HEK293 (cell line): ENCODE results near the gene IGIP.
A peak's percentile ranks its signal among the peaks of the same experiment; 100 is the strongest.

Experiments
- CTCF ChIA-PET: fragments of 350-600 bp; formaldehyde crosslinking; extraction: SDS; loops from one replicate; lab custom pipeline; 2021; ENCODE audit warnings: antibody characterized with exemption; lab: Yijun Ruan, JAX
- POLR2A ChIA-PET: fragments of 300-600 bp; formaldehyde crosslinking; extraction: SDS; loops from one replicate; lab custom pipeline; 2020; ENCODE audit warnings: antibody characterized with exemption, inconsistent platforms; lab: Yijun Ruan, JAX
- H3K27ac ChIP-seq: fragments of 200-500 bp; sonication (Bioruptor generic); 2 replicates; pipeline ENCODE4 v1.5.1; 2014; ENCODE audit warnings: low read depth, low read length, control low read depth, inconsistent platforms; ENCODE audit errors: extremely low read depth
- H3K36me3 ChIP-seq, 2 experiments: fragments of 200-500 bp in 1 of 2; sonication (Bioruptor generic) in 1 of 2; 1 replicate in 1 of 2; 2 replicates in 1 of 2; pipeline ENCODE4 v1.5.1; 2014 to 2017; ENCODE audit warnings: inconsistent platforms in 2 of 2, low read length in 2 of 2; ENCODE audit not compliant: control insufficient read depth in 2 of 2, insufficient read depth in 1 of 2
- H3K4me1 ChIP-seq: fragments of 200-500 bp; sonication (Bioruptor generic); 2 replicates; pipeline ENCODE4 v1.5.1; 2014; ENCODE audit warnings: mild to moderate bottlenecking, low read length, inconsistent platforms; ENCODE audit not compliant: control insufficient read depth, insufficient read depth
- H3K4me3 ChIP-seq: 2 replicates; pipeline ENCODE4 v1.5.1; 2011; ENCODE audit warnings: low read depth, mild to moderate bottlenecking, control low read depth, low read length, moderate library complexity
- H3K9me3 ChIP-seq: fragments of 200-500 bp; sonication (Bioruptor generic); 2 replicates; pipeline ENCODE4 v1.5.1; 2014; ENCODE audit warnings: low read depth, low read length, inconsistent platforms; ENCODE audit not compliant: control insufficient read depth, insufficient read depth
- SCRT2 ChIP-seq: fragments of 450-650 bp; formaldehyde crosslinking; IDR thresholded peaks from 2 replicates; pipeline ENCODE4 v1.5.1; 2016; ENCODE audit warnings: missing biosample characterization, missing genetic modification characterization
- ZFP3 ChIP-seq: fragments of 450-650 bp; formaldehyde crosslinking; IDR thresholded peaks from 2 replicates; pipeline ENCODE4 v1.5.1; 2016; ENCODE audit warnings: low read depth, missing biosample characterization, missing genetic modification characterization
- ZNF114 ChIP-seq: fragments of 450-650 bp; formaldehyde crosslinking; IDR thresholded peaks from 2 replicates; pipeline ENCODE4 v1.5.0; 2017; ENCODE audit warnings: missing biosample characterization, missing genetic modification characterization
- ZNF157 ChIP-seq: fragments of 450-650 bp; formaldehyde crosslinking; IDR thresholded peaks from 2 replicates; pipeline ENCODE4 v1.5.1; 2016; ENCODE audit warnings: missing biosample characterization, missing genetic modification characterization
- ZNF24 ChIP-seq: fragments of 450-650 bp; formaldehyde crosslinking; IDR thresholded peaks from 2 replicates; pipeline ENCODE4 v1.5.1; 2016; ENCODE audit warnings: missing biosample characterization, missing genetic modification characterization
- ZNF335 ChIP-seq: fragments of 450-650 bp; formaldehyde crosslinking; conservative IDR thresholded peaks from 2 replicates; pipeline ENCODE4 v1.5.1; 2016; ENCODE audit warnings: missing biosample characterization, missing genetic modification characterization
- ZNF416 ChIP-seq: fragments of 450-650 bp; formaldehyde crosslinking; IDR thresholded peaks from 2 replicates; pipeline ENCODE4 v1.5.1; 2016; ENCODE audit warnings: missing biosample characterization, missing genetic modification characterization
- ZNF558 ChIP-seq: fragments of 450-650 bp; formaldehyde crosslinking; IDR thresholded peaks from 2 replicates; pipeline ENCODE4 v1.5.1; 2016; ENCODE audit warnings: missing biosample characterization, missing genetic modification characterization
- ZNF610 ChIP-seq: fragments of 450-650 bp; formaldehyde crosslinking; IDR thresholded peaks from 2 replicates; pipeline ENCODE4 v1.5.1; 2016; ENCODE audit warnings: missing biosample characterization, missing genetic modification characterization, borderline replicate concordance
- ZNF670 ChIP-seq: fragments of 450-650 bp; formaldehyde crosslinking; IDR thresholded peaks from 2 replicates; pipeline ENCODE4 v1.5.1; 2016; ENCODE audit warnings: missing biosample characterization, missing genetic modification characterization, low read depth
- TF ChIP-seq, protein P1 (sequence below): fragments of 450-650 bp; formaldehyde crosslinking; IDR thresholded peaks from 2 replicates; pipeline ENCODE4 v1.5.1; 2016; ENCODE audit warnings: missing biosample characterization, missing genetic modification characterization
- TF ChIP-seq, protein P2 (sequence below): fragments of 450-650 bp; formaldehyde crosslinking; IDR thresholded peaks from 2 replicates; pipeline ENCODE4 v1.5.1; 2016; ENCODE audit warnings: missing biosample characterization, missing genetic modification characterization, borderline replicate concordance
- TF ChIP-seq, protein P3 (sequence below): fragments of 450-650 bp; formaldehyde crosslinking; IDR thresholded peaks from 2 replicates; pipeline ENCODE4 v1.5.1; 2016; ENCODE audit warnings: missing biosample characterization, missing genetic modification characterization
- TF ChIP-seq, protein P4 (sequence below): fragments of 450-650 bp; formaldehyde crosslinking; IDR thresholded peaks from 2 replicates; pipeline ENCODE4 v1.5.1; 2016; ENCODE audit warnings: missing biosample characterization, missing genetic modification characterization

Gene IGIP

DNA sequence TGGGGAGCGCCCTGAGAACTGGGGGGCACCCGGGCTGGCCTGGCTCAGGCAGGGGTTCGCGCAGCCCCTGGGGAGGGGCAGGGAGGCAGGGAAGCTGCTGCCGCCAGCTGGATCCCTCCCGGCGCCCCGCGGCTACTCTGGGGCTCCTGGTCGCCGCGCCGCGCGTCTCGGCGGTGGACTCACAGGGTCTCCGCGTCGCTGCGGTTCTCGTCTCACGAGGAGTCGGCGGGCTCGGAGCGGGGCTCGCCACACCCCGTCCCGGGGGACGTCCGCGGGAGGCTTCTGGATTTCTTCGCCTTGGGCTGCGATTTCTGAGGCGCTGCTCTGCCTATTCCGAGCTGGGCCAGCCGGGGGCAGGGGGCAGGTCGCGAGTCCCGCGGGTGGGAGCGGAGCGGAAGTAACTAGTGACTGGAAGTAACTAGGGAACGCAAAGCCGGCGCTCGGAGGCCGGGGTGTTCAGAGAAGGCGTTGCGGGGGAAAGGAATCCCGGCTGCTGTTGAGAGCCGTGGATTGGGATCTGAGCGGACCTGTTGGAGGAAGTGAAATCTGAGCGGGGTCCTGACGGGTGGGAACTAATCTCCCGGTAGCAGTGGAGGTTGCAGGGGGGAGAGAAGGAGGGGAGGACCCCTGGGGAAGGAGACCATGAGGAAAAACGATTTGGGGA is 49.8 kb downstream of the IGIP start (continued):
- TF ChIP-seq, protein P1, sequence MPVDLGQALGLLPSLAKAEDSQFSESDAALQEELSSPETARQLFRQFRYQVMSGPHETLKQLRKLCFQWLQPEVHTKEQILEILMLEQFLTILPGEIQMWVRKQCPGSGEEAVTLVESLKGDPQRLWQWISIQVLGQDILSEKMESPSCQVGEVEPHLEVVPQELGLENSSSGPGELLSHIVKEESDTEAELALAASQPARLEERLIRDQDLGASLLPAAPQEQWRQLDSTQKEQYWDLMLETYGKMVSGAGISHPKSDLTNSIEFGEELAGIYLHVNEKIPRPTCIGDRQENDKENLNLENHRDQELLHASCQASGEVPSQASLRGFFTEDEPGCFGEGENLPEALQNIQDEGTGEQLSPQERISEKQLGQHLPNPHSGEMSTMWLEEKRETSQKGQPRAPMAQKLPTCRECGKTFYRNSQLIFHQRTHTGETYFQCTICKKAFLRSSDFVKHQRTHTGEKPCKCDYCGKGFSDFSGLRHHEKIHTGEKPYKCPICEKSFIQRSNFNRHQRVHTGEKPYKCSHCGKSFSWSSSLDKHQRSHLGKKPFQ (tag by site-specific recombination), result peak; percentile 71
- TF ChIP-seq ZNF558 (tag by site-specific recombination) (no peak), ZNF670 (tag by site-specific recombination) (no peak), ZNF157 (tag by site-specific recombination) (no peak), ZNF610 (tag by site-specific recombination) (peak; percentile 39; the same call in 1 of the 2 replicates)
- TF ChIP-seq, all 188 proteins: peak for 52

DNA sequence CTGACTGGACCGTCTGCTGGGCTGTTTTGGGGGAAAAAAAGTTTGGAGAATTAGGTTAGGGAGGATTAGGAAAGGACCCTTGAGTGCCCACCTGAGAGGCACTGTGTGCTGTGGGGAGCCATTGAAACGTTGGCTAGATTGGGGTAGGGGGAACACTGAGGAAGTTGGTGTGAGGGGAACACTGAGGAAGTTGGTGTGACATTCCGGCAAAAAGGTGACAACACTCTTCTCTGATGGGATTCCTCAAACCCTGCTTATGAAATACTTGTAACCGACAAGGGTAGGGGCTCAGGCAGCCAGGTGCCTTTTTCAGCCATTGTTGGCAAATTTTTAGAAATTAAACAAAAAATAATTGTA is 50.3 kb downstream of the IGIP start:
- H3K27ac ChIP-seq, result peak overlapping the region; percentile 92
- H3K4me3 ChIP-seq, result peak overlapping the region; percentile 93
- TF ChIP-seq, protein P2, sequence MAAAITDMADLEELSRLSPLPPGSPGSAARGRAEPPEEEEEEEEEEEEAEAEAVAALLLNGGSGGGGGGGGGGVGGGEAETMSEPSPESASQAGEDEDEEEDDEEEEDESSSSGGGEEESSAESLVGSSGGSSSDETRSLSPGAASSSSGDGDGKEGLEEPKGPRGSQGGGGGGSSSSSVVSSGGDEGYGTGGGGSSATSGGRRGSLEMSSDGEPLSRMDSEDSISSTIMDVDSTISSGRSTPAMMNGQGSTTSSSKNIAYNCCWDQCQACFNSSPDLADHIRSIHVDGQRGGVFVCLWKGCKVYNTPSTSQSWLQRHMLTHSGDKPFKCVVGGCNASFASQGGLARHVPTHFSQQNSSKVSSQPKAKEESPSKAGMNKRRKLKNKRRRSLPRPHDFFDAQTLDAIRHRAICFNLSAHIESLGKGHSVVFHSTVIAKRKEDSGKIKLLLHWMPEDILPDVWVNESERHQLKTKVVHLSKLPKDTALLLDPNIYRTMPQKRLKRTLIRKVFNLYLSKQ, result no peak
- no peak for TF ChIP-seq ZFP3 (tag by site-specific recombination)
- 0 out of 2 replicates have a peak, but pooled peaks have one; percentile 12 for TF ChIP-seq ZNF24 (tag by site-specific recombination)
- peak; percentile 85 for TF ChIP-seq ZNF335 (tag by site-specific recombination)
- TF ChIP-seq SCRT2, result peak; percentile 19
- TF ChIP-seq ZNF114 (tag by site-specific recombination), result no peak
- no peak for TF ChIP-seq ZNF416
- TF ChIP-seq, protein P3, sequence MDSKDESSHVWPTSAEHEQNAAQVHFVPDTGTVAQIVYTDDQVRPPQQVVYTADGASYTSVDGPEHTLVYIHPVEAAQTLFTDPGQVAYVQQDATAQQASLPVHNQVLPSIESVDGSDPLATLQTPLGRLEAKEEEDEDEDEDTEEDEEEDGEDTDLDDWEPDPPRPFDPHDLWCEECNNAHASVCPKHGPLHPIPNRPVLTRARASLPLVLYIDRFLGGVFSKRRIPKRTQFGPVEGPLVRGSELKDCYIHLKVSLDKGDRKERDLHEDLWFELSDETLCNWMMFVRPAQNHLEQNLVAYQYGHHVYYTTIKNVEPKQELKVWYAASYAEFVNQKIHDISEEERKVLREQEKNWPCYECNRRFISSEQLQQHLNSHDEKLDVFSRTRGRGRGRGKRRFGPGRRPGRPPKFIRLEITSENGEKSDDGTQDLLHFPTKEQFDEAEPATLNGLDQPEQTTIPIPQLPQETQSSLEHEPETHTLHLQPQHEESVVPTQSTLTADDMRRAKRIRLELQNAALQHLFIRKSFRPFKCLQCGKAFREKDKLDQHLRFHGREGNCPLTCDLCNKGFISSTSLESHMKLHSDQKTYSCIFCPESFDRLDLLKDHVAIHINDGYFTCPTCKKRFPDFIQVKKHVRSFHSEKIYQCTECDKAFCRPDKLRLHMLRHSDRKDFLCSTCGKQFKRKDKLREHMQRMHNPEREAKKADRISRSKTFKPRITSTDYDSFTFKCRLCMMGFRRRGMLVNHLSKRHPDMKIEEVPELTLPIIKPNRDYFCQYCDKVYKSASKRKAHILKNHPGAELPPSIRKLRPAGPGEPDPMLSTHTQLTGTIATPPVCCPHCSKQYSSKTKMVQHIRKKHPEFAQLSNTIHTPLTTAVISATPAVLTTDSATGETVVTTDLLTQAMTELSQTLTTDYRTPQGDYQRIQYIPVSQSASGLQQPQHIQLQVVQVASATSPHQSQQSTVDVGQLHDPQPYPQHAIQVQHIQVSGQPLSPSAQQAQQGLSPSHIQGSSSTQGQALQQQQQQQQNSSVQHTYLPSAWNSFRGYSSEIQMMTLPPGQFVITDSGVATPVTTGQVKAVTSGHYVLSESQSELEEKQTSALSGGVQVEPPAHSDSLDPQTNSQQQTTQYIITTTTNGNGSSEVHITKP, result 0 out of 2 replicates have a peak, but pooled peaks have one; percentile 57
- POLR2A ChIA-PET, result interaction anchor here (1.0 to 2.2 kb wide), 4 partner anchors 45 to 170 kb away, joined by 3 to 9 read pairs (median 3); partner anchors contain the start of gene HBEGF
- H3K36me3 ChIP-seq, result no peaks in the 10 kb centered on the region
- CTCF ChIA-PET, result interaction anchor here (1.7 kb wide), 1 partner anchor 67 kb away, joined by 3 read pairs; no protein-coding TSS in a partner anchor
- H3K4me1 ChIP-seq, result peaks cover 5% of the 10 kb centered on the region; the same call in 1 of the 2 replicates
- H3K9me3 ChIP-seq, result no peaks in the 10 kb centered on the region

DNA sequence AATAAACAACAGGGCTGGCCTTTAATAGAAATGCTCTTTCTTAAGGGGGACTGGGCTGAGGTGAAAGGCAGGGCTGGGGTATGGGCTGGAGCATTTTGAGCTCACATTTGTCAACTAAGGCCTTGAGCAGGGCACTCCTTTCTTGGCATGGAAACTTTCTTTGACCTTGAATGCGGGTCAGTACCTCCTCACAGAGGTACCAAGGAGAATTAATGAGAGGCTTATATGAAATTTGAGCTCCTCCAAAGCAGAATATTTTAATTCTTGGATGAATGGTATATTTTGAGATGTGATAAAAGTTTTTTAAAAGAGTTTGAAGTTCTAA is 52.3 kb downstream of the IGIP start:
- TF ChIP-seq, protein P4, sequence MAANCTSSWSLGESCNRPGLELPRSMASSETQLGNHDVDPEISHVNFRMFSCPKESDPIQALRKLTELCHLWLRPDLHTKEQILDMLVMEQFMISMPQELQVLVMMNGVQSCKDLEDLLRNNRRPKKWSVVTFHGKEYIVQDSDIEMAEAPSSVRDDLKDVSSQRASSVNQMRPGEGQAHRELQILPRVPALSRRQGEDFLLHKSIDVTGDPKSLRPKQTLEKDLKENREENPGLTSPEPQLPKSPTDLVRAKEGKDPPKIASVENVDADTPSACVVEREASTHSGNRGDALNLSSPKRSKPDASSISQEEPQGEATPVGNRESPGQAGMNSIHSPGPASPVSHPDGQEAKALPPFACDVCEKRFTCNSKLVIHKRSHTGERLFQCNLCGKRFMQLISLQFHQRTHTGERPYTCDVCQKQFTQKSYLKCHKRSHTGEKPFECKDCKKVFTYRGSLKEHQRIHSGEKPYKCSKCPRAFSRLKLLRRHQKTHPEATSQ (tag by site-specific recombination), result no peak
- TF ChIP-seq ZNF335 (tag by site-specific recombination), result 0 out of 2 replicates have a peak, but pooled peaks have one; percentile 11
- TF ChIP-seq, all 188 proteins: peak for 1
- peaks cover 15% of the 10 kb centered on the region for H3K4me1 ChIP-seq

More for the DNA sequence above, 52.3 kb downstream of the IGIP start:
- Histone ChIP-seq H3K9me3 (no peaks in the 10 kb centered on the region), H3K4me3 (no peak overlapping the region), H3K27ac (no peak overlapping the region), H3K36me3 (no peaks in the 10 kb centered on the region)
- ChIA-PET POLR2A (interaction anchor here (0.9 kb wide), 1 partner anchor 32 kb away, joined by 7 read pairs; no protein-coding TSS in a partner anchor), CTCF (interaction anchor here (0.5 to 1.8 kb wide), 9 partner anchors 12 to 1648 kb away, joined by 3 to 7 read pairs (median 3); no protein-coding TSS in a partner anchor)
